Stimulated activated CD8-positive, alpha-beta memory T cell treated with anti-CD3 and anti-CD28 coated beads, Interleukin-4, amount 100 ng/mL, for 48 hours (primary cell): Measurements from ENCODE around the gene MYO1E.

Experiments used
- DNase-seq: peaks from one replicate; pipeline ENCODE4 v3.0.0-alpha.2; 2020

MYO1E gene

DNA sequence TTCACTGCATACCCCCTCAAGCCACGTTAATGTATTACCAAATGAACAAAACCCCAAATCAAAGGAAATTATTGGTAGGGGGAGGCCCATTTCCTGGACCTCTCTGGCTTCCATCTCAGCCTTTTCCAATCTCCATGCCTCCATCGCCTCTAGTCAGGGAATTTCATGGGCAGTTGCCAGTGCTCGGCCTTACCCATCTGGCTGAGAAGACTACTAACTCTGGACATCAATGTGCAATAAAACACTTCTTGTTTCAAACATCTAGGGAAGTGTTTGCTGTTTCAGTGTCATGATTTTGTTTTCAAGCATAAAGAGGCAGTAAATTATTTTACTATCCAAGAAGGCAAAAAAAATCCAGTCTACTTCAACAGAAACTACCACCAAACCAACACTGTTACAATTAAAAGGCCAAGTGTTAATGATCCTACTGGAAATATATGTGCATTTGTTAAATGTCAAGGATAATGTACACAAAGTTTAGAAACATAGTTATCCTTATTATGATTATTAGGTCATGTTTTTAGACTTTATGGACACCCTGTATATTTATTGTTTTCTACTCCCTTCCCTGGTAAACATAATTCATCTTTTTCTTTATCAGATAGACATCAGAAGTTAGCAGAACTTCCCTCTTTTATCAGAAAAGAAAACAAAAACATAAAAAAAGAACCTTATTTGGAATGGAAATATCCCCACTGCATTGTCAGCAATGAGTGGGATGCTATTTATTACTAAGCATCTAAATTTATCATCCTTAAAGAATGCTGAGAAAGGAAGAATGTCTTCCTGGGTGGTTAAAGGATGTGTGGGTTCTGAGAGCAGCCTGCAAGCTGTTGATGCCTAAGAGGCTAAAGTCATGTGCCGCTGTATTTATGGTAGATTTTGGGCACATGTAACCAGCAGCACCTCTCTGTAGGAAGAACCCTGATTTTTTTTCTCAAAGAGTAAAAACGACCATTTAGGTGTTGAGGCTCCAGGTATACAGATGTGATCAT, 150.9 kb downstream of the MYO1E start:
- DNase-seq = no peak

DNA sequence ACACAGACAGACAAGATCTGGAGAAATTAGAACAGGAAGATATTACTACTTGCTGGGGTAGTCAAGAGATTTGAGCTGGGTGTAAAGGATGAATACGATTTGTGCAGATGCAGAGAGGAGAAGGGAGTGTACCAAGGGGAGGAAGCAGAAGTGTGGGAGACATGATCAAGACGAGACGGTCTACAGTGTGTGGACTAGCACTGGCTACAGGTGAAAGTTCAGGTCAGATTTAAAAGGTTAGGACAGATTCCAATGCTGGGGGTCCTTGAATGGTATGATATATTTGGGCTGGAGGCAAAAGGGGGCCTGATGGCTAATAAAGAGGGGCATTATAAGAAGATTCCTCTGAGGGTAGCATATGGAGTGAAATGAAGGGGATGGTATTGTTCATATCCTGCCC, 154.0 kb downstream of the MYO1E start:
- no peak for DNase-seq

DNA sequence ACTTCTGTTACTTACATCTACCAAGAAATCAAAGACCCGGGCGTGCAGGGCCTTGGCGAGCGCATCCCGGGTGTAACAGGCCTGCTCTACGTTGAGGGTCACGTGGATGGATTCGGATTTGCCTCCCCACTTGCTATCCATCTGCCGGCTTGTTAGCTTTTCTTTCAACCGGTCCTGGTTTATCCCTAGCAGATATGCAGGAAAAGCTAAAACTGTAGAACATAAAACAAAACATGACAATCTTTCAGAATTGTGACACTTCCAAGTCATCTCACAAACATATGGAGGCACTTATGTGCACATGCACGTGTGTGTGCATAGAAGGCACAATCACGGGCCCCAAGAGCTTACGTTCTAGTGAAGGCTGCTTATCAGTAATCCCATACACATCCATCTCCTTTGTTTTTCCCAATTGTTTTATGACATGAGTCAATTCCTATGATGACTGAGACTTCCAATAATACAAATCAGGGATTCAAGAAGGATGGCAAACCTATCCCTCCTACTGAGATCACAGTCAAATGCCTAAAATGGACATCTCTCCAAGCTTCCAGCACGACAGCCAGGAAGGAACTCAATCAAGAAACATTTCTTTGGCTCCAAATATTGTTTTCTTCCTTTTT, 154.7 kb downstream of the MYO1E start:
- DNase-seq = no peak

DNA sequence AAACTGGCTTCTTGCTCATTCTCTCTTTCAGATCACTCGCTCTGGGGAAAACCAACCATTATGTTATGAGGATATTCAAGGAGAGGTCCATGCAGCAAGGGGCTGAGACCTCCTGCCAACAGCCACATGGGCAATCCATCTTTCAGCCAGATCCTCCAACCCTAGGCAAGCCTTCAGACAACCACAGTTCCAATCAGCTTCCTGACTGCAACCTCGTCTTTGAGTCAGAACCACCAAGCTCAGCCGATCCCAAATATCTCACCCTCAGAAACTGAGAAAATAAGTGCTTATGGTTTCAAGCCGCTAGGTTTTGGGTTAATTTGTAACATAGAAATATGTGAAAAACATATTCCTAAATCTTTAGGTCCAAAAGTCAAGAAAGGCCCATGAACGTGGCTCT, 155.8 kb downstream of the MYO1E start:
- DNase-seq = no peak

DNA sequence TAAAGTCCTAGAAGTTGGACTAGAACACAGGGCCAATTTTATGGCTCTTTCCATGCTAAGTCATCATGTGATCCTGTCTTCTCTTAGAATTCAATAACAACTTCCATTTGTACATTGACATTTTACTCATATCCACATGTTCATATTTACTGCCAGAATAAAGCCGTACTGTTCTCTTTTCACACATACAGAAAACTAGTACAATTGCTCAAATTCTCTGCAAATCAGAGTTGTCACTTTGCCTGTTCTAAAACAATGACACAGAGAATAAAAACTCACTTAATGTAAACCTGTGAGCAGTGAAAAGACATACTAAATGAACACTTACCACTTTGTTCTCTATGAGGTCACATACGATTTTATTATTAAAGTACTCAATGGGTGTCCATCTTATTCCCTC, 162.5 kb downstream of the MYO1E start:
- DNase-seq = no peak

DNA sequence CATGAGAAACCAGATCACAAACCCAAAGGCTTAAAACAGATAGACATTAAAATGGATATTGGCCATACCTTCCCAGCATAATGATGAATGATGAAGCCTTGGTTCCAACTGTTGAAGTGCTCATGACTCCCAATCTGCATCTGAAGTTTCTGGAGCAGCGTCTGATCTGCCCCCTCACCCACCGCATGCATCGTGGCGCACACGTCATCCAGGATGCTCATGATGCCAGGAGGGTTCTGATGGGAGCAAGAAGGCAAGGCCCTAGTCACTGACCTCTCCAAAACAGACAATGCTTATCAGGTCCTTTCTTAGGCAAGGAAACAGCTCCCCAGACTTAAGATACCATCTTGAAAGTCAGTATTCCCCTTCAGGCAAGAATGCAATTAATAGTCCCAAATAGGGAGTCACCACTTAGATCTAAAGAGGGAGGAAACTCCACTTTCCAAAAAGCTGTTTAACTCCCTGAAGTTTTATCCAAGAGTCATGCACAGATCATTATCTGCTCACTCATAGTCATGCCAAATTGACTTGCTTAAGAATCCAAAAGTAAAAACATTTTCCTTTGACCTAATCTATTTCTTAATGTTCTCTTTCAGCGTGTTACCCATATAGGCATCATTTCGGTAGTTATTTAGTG, 163.9 kb downstream of the MYO1E start:
- no peak for DNase-seq

DNA sequence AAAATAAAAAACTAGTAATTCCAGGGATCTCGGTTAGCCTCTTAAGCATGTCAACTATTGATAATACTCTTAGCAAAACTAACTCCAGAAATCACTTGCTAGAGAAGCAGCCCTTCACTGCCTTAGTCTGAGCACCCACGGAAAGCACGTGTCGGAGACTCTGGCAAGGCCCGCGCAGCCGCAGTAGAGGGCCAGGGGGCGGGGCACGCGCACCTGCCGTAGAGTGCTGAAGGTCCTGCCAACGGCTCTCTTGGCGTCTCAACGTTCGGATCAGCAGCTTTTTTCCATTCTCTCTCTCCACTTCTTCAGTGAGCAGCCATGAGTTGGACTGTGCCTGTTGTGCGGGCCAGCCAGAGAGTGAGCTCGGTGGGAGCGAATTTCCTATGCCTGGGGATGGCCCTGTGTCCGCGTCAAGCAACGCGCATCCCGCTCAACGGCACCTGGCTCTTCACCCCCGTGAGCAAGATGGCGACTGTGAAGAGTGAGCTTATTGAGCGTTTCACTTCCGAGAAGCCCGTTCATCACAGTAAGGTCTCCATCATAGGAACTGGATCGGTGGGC, 166.0 kb downstream of the MYO1E start, which contains the start of gene LDHAL6B:
Gene LDHAL6B, plus strand, starts transcription at position 221 of the 561 bp plus-strand sequence. Its CDS starts 98 bp downstream, at position 319.
- no peak for DNase-seq

DNA sequence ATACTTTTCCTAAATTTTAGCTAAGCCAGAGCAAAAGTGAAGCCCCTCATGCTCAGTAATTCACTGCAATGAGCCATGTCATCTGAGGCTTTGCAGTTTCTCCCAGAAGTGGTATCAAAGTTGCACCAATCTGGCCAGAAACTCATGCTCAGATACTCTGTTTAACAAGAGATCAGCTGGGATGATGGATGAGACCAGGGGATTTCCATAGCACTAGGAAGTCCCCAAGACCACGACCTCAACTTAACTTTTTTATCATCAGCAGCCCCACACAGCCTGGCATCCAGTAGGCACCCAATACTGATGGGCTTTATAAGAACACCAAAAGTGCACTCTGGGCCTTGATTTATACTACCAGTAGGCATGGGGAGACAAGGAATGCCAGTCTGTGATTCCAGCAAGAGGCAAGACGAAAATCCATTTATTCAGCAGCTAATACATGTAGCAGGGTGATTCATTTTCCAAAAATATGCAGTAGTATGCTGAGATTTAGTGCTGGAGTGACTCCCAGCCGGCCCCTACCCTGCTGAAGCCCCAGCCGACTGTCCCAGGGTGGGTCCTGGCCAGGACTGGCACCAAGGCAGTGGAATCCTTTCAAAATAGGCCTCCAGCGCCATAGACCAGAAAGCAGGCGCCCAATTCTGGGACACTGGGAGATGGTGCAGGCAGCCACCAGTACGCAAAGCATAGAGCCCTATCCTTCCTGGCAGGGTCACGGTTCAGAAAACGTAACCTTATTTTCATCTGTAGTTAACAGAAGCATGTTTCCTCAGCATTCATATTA, 166.6 kb downstream of the MYO1E start:
- DNase-seq = no peak

DNA sequence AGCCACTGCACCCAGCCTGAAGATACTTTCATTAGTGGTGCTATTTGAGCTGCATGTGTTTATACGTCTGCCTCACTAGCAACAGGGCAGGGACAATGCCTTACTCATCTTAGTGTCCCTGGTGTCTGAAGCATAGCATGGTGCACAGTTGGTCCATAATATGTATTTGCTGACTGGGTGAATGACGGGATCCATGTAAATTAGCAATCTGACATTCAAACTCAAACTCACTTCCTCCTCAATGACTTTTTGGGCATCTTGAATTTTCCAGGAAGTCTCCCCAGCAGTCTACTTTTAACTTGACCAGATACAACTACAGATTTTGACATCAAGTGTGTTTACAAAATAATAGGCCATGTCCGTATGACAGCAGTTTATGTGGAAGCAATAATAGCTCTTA, 169.0 kb downstream of the MYO1E start:
- DNase-seq = no peak

DNA sequence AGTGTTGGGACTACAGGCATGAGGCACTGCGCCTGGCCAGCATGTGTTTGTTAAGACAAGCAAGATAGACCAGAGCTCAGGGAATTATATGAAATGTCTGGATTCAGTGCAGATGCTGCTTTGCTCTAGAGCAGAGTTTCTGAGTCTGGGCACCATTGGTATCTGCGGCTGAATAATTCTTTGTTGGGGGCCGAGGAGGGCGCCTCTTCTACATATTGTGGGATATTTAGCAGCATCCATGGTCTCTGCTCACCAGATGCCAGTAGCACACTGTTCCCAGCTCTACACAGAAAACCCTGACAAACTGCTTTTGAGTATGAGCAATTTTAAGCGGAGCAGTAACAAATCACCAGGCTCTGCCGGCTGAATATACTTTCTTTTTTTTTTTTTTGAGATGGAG, 169.7 kb downstream of the MYO1E start:
- no peak for DNase-seq

DNA sequence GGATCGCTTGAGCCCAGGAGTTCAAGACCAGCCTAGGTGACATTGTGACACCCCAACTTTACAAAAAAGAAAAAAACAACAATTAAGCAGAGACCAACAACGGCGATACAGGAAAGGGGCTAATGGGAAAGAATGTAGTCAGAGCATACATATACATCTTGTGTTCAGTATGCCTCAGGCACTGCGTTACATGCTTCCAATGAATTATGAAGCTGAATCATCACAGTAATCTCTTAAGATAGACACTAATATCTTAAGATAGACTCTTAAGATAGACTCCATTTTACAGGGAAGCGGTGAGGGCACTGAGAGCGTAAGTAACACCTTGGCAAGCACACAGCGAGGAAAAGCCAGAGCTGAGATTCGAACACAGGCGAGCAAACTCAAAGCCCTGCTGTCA, 172.1 kb downstream of the MYO1E start:
- DNase-seq = no peak

DNA sequence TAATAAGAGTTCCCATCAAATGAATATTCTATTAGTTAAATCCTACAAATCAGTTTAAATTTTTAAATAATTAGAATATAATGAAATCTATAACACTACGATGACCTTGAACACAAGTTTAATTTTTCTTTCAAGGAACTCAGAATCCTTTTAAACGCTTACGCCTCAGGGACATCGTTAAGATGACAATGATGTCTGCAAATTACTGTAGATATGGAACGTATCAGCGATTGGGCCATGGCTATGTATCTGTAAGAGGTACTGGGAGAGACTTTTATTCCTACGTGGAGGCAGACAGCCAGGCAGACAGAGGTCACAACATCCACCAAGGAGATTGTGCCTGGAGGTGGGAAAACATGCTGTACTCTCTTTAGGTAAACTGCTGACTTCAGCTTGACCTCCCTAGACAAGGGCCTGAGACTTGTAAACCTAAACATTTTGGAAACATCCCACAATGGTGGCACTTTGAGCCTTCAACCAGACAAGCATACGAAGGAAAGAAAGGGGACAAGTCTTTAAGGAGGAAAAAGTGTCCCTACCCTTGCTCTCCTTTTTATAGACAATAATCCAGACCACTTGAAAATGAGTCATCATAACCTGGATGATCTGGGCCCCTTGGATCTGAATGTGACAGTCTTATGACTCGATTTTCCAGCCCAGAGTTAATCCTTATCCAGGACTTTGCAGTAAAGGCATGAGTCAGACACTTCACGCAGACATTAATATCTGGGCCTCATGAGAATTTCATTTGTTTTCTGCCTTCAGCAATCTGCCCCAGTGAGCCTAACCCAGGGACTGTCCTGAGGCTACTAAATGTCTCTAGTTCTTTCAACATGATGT, 172.8 kb downstream of the MYO1E start:
- no peak for DNase-seq

DNA sequence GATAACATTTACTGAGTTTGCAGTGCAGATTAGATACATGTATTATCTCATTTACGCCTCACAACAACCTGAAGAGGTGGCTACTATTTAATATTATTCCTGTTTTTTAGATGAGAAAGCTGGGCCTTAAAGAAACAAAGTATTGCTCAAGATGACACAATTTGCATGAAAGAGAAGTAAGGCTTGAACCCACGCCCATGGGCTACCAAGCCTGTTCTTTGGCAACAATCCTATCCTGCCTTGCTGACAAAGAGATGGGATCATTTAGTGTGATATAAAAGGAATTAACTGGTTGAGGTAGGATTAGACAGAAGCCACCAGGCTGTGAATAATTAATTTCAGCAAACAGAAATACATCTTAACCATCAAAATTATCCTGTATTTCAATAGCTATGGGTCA, 175.2 kb downstream of the MYO1E start:
- DNase-seq = no peak

DNA sequence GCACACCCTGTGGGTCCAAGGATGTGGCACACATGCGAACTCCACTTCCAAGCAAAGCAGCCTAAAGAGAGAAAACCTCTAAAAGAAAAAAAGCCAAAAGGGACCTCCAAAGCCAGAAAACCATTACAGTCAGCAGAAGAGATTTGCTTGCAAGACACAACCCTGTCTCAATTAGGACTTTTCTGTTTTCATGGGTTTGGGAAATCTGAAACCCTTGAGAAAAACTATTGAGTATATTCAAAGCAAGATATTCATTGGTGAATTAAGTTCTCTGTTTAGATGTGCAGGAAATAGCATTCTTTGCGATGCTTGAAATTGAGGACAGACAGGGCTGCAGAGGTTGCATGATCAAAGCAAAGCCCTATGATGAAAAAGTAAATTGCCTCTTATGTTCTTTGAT, 176.3 kb downstream of the MYO1E start:
- no peak for DNase-seq

DNA sequence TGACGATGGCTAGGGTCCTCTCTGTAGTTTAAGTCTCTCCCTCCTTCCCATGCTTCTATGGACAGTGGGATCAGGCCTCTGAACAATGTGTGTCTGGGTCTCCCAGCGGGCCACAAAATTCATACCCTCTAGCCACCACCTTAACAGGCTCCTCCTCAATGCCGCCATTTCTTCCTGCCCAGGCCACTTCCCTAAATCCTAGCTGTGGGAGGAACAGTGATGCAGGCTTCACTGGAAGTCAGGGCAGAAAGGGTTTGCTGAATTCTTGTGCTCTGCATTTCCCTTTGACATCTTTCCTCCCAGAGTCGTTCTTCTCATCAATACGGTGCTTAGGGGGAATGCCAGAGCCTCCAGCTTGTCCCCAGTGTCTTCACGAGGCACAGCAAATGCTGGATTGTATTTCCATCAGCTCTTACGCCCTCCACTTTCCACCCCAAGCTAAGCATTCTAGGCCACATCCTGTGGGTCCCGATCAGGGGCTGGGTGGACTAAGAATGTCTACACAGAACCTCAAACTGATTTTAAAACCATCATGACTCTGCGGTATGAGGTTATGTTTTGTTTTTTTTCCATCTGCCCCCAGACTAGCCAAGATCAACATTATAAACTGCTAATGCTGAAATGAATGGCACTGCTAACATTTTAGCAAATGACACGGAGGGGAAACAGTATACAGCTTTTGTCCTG, 177.9 kb downstream of the MYO1E start:
- no peak for DNase-seq

DNA sequence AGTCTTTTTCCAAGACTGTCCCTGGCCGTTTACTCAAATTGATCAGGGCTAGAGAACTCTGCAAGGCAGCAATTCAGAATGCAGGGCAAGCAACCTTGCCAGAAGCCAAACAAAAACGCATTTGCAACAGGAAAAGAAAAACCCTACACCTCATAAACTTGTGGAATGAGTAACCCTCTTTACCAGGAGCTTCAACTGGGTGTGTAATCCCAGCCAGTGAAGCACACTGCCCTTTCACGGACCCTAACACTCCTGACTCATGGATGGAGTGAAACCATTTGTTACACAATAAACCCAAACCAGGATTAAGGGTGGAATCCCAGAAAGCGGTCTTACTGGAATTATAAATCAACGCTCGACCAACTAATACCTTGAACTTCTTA, 180.8 kb downstream of the MYO1E start:
- DNase-seq = no peak

DNA sequence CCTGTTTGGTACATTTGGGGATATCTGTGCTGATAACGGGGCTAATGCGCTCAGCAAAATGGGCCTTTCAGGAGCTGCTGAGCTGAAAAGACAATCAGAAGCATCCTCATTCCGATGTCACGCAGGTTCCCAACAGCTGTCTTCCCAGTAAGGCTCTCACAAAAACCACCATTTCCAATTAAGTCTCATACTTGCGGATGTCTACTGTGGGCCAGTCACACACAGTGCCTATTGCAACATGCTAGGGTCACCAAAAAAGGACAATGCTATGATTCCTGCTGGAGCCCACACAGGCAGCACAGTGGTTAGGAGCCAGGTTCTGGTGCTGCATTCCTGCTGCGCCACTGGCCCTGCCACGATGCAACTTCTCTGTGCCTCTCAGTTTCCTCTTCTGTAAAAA, 182.4 kb downstream of the MYO1E start:
- no peak for DNase-seq

DNA sequence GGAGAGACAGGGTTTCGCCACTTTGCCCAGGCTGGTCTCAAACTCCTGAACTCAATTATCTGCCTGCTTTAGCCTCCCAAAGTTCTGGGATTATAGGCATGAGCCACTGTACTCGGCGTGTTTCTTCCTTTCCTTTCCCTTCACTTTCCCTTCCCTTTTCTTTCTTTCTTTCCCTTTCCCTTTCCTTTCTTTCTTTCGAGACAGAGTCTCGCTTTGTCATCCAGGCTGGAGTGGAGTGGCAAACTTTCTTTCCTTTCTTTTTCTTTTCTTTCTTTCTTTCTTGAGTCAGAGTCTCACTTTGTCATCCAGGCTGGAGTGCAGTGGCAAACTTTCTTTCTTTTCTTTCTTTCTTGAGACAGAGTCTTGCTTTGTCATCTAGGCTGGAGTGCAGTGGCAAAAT, 183.4 kb downstream of the MYO1E start:
- no peak for DNase-seq

DNA sequence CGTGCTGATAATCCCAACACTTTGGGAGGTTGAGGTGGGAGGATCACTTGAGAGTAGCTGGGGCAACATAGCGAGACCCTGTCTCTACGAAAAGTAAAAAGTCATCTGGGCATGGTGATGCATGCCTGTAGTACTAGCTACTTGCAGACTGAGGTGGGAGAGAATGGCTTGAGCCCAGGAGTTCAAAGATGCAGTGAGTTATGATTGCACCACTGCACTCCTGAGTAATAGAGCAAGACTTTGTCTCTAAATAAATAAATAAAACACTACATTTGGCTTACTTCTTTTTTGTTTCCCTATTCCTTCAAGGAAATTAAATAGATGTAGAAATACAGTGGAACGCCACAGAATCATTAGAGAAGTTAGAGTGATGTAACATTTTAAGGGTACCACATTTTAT, 186.2 kb downstream of the MYO1E start:
- no peak for DNase-seq

DNA sequence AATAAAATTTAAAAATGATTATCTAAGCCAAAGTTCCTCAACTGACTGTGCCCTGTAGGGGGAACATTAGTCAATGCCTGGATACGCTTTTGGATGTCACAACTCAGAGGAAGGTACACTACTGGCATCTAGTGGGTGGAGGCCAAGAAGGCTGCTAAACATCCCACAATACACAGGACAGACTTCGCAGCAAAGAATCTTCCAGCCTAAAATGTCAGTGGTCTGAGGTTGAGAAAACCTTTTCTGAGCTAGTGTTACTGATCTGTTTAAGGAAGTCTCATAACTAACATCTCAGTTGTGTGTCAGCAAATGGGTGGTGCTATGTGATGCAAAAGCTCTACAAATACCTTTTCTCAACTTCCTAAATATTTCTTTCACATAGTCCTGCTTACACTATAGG, 186.9 kb downstream of the MYO1E start:
- no peak for DNase-seq

DNA sequence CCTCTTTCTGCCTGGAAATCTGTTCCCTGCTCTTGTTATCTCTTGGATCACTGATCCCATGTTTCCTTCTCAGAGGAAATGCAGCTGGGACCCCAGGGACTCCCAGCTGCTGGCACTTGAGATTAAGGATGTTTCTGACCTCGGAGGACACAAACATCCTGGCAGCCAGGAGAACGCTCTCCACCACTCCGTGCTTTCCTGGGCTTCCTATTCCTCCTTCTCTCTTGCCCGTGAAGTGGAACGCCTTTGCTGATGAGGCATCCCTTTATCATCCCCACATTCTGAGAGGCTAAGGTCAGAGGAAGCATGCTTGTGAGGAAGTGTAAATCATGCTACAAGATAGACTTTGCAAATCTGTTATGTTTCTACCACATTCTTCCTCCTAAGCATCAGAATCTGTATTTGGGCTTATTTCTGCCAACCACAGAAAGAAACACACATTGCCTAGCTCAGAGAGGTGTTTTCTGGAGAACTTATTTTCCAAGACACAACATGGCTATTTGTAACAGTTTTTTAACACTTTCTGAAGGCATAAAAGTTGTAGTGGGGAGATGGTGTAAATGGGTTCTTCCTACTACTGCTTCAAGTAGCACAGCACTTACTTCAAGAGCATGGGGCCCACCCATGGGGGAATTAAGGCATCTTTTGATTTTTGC, 191.6 kb downstream of the MYO1E start:
- DNase-seq = no peak
